GM19023 (cell line): ENCODE measurements around the gene LRP1-AS.

Experiments used
- ATAC-seq: cut with Tn5 transposase; IDR thresholded peaks from one replicate; pipeline ENCODE4 v1.9.1; 2021; ENCODE audit warnings: mild to moderate bottlenecking, moderate library complexity; ENCODE audit not compliant: unreplicated experiment

LRP1-AS gene

GRCh38 chr12:57160741-57161140, 13.3 kb upstream of the LRP1-AS start:
- ATAC-seq = no peak

- ATAC-seq = no peak
Measured at GRCh38 chr12:57160040-57160439, 12.6 kb upstream of the LRP1-AS start.

- no peak for ATAC-seq
Measured at GRCh38 chr12:57159311-57159710, 11.9 kb upstream of the LRP1-AS start.

GRCh38 chr12:57158665-57159064, 11.2 kb upstream of the LRP1-AS start:
- ATAC-seq = no peak

GRCh38 chr12:57158186-57158585, 10.8 kb upstream of the LRP1-AS start:
- no peak for ATAC-seq

- no peak for ATAC-seq
Measured at GRCh38 chr12:57157588-57158173, 10.3 kb upstream of the LRP1-AS start.

GRCh38 chr12:57156701-57157403, 9.4 kb upstream of the LRP1-AS start:
- ATAC-seq = no peak

GRCh38 chr12:57154804-57155434, 7.5 kb upstream of the LRP1-AS start:
- ATAC-seq = no peak

GRCh38 chr12:57154076-57154475, 6.7 kb upstream of the LRP1-AS start:
- ATAC-seq = no peak

- no peak for ATAC-seq
Measured at GRCh38 chr12:57153415-57153997, 6.1 kb upstream of the LRP1-AS start.

GRCh38 chr12:57152639-57153038, 5.2 kb upstream of the LRP1-AS start:
- no peak for ATAC-seq

- ATAC-seq = no peak
Measured at GRCh38 chr12:57151741-57152630, 4.6 kb upstream of the LRP1-AS start.

- ATAC-seq = no peak
Measured at GRCh38 chr12:57150400-57151000, 3.1 kb upstream of the LRP1-AS start.

GRCh38 chr12:57149245-57149900, 2.0 kb upstream of the LRP1-AS start:
- ATAC-seq = no peak

GRCh38 chr12:57148469-57149244, 1.2 kb upstream of the LRP1-AS start:
- ATAC-seq = no peak

GRCh38 chr12:57146092-57146491, 1.3 kb downstream of the LRP1-AS start:
- ATAC-seq = no peak

GRCh38 chr12:57145460-57146059, 1.9 kb downstream of the LRP1-AS start:
- ATAC-seq = no peak

GRCh38 chr12:57143454-57143853, 4.0 kb downstream of the LRP1-AS start:
- no peak for ATAC-seq

GRCh38 chr12:57142727-57143126, 4.7 kb downstream of the LRP1-AS start:
- no peak for ATAC-seq
